GM12865 (cell line): ENCODE measurements around the gene CHI3L2.
"Not testable (repeated sequence)": the region's sequence is repeated elsewhere in the genome, so short reads cannot be mapped to it uniquely, and the experiment has no call there.

Experiments used
- DNase-seq: peaks from one replicate; pipeline ENCODE4 v3.0.0; 2010; ENCODE audit warnings: low read depth
- H3K4me3 ChIP-seq: 2 replicates; pipeline ENCODE4 v1.5.1; 2011; ENCODE audit warnings: mild to moderate bottlenecking, low read depth, low read length, control low read depth
- TF ChIP-seq, protein P1 (sequence below): IDR thresholded peaks from 2 replicates; pipeline ENCODE4 v1.5.1; 2011; ENCODE audit warnings: low read length, control low read depth, low read depth, inconsistent platforms; ENCODE audit not compliant: insufficient read depth; ENCODE audit errors: missing control alignments

The CHI3L2 gene

DNA sequence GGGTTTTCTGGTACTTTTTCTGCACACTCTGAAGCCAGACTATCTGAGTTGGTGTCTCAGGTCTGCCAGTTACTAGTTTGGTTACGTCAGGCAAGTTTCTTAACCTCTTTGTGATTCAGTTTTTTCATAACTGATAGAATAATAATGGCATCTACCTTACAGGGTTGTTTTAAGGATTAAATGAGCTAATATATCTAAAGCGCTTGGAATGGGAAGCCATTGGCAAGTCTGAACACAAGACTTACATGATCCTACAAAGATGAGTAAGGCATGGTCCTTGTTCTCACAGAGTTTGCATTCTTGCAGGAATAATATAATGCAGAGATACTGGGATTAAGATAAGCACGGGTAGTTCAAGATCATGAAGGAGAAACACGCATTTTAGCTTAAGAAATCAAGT lies 17.9 kb upstream of the CHI3L2 start:
- H3K4me3 ChIP-seq: no peak overlapping the region
- DNase-seq: no peak
- TF ChIP-seq, protein P1, sequence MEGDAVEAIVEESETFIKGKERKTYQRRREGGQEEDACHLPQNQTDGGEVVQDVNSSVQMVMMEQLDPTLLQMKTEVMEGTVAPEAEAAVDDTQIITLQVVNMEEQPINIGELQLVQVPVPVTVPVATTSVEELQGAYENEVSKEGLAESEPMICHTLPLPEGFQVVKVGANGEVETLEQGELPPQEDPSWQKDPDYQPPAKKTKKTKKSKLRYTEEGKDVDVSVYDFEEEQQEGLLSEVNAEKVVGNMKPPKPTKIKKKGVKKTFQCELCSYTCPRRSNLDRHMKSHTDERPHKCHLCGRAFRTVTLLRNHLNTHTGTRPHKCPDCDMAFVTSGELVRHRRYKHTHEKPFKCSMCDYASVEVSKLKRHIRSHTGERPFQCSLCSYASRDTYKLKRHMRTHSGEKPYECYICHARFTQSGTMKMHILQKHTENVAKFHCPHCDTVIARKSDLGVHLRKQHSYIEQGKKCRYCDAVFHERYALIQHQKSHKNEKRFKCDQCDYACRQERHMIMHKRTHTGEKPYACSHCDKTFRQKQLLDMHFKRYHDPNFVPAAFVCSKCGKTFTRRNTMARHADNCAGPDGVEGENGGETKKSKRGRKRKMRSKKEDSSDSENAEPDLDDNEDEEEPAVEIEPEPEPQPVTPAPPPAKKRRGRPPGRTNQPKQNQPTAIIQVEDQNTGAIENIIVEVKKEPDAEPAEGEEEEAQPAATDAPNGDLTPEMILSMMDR: no peak

DNA sequence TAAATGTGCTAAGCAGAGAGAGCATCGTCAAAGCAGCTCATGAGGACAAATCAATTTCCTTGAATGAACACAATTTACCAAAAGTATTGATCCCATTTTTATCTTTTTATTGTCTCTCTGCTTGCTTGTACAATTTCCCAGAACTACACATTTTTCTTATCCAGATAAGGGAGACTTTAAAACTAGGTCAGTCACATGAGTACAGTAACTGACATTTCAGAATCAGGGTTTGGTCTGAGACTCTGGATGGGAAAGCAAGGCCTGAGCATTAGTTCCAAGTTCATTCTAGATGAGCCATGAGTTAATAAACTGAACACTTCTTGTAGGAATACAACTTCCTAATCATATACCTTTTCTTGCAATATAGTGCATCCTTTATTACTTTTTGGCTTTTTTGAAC lies 15.6 kb upstream of the CHI3L2 start:
- H3K4me3 ChIP-seq: no peak overlapping the region
- no peak for DNase-seq
- TF ChIP-seq, protein P1: no peak

DNA sequence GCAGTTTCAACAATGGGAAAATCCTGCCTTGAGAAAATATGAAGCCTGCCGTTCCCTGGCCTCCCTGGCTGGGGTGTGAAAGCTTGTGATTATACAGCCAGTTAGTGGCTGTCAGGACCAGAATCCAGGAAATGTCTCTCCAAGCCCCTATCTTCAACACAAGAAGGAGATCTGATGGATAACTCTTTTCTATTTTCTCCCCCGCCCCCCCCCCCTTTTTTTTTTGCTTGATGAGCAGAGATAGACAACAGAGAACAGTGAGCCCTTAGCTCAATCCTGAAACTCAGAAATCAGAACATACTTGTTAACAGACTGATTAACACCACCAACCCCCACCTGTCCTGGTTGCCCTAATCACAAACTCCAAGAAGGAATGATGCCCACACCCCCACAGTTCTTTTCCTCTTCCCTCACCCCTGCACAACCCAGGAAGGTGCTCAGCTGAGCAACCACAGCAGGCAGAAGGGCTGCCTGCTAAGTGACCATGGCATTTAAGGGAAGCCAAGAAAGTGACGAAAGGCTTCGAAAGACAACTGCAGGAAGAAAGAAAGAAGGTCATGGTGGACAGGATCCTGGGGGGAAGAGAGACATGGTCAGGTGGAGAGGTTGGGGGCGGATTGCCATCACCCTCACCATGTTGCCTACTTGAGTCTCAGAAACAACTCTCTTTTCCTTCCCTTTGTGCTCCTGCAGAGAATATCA lies 14.7 kb upstream of the CHI3L2 start:
- DNase-seq: no peak
- no peak overlapping the region for H3K4me3 ChIP-seq
- TF ChIP-seq, protein P1: no peak

DNA sequence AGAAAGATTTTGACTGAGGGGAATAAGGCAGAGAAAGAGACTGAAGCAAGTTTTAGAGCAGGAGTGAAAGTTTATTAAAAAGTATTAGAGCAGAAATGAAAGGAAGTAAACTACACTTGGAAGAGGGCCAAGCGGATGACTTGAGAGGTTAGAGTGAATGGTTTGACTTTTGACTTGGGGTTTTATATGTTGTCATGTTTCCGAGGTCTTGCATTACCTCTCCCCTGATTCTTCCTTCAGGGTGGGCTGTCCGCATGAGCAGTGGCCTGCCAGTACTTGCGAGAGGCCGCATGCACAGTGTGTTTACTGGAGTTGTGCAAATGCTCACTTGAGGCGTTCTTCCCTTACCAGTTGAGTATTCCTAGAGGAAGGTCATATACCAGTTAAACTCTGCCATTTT lies 14.1 kb upstream of the CHI3L2 start:
- no peak overlapping the region for H3K4me3 ChIP-seq
- no peak for DNase-seq
- TF ChIP-seq, protein P1: no peak

DNA sequence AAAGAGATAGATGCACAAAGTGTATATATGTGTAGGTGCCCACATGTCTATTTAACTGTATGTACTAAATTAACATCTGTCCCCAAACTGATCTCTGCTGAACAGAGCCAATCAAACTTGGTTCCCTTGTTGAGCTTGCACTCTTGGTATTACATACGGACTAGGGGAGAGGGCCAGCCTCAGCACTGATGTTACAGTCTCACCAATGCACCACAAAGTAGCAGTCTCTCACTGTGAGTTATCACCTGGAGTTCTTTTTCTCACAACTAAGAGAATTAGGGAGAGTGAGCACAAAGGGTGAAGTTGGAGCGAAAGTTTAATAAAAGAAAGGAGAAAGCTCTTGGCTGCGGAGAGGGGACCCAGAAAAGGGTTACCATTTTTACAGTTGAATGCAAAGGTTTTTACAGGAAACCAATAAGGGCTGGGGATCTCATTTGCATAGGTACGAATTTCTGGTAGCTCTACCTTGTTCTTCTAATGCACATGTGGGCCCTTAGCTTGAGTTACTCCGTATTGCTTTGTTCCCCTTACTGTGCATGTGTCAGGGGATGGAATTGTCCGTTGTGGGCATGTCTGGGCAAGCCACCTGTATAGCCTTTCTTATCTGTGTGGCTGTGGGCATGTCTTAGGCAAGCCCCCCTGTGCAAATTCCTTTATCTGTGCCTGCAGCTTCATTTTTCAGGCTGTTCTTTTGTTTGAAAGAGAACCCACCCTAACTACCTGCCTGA lies 13.3 kb upstream of the CHI3L2 start:
- peak; percentile 88 for DNase-seq
- peak overlapping the region; percentile 65 for H3K4me3 ChIP-seq
- TF ChIP-seq, protein P1: no peak

DNA sequence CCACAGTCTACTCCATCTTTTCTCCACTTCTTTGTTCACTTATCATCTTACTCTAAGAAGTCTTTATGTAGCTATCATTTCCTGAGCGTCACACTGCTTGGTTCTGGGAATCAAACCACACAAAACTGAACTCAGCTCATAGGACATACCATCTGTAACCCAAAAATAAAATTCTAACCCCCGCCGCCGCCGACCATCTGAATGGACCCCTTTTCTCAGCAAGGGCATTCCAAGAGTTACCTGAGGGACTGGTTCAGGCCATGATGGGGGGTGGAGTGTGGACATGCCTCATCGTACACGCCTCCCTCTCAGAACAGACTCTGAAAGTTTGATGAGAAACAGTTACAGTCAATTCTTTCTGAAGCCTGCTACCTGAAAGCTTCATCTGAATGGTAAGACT lies 12.6 kb upstream of the CHI3L2 start:
- peak; percentile 92 for DNase-seq

DNA sequence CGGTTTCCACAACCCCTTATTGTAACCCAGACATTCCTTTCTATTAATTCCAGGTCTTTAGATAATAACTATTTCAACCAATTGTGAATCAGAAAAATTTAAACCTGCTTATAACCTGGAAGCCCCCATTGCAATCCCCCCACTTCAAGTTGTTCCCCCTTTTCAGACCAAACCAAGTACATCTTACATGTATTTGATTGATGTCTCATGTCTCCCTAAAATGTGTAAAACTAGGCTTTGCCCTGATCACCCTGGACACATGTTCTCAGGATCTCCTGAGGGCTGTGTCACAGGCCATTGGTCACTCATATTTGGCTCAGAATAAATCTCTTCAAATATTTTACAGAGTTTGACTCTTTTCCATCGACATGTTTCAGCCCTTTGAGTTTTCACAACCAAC lies 12.2 kb upstream of the CHI3L2 start:
- H3K4me3 ChIP-seq: peak overlapping the region; percentile 65
- DNase-seq: not testable (repeated sequence)

More for the DNA sequence above, 12.6 kb upstream of the CHI3L2 start:
- peak overlapping the region; percentile 65 for H3K4me3 ChIP-seq
- TF ChIP-seq, protein P1: no peak
